ENCODE data around the gene PCSK6.
"Not testable (repeated sequence)": the region's sequence is repeated elsewhere in the genome, so short reads cannot be mapped to it uniquely, and the experiment has no call there.

DNA sequence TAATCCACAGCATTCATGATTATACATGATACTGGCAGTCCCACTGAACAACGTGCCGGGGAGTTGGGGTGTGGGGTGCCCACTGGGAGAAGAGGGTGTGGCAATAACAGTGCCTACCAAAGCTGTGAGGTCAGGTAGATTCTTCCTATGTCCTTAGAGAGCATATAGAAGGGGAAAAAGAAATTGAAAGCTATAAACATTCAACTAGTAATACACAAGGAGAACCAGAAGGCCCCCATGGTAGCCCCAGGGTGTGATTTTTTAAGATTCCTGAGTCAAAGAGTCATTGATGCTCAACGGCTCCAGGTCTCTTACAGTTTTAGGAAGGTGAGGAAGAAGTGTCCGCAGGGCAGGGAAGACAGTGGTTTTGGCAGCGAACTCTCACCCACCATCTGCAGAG lies 25.8 kb downstream of the PCSK6 start:
- TF ChIP-seq, protein P1, sequence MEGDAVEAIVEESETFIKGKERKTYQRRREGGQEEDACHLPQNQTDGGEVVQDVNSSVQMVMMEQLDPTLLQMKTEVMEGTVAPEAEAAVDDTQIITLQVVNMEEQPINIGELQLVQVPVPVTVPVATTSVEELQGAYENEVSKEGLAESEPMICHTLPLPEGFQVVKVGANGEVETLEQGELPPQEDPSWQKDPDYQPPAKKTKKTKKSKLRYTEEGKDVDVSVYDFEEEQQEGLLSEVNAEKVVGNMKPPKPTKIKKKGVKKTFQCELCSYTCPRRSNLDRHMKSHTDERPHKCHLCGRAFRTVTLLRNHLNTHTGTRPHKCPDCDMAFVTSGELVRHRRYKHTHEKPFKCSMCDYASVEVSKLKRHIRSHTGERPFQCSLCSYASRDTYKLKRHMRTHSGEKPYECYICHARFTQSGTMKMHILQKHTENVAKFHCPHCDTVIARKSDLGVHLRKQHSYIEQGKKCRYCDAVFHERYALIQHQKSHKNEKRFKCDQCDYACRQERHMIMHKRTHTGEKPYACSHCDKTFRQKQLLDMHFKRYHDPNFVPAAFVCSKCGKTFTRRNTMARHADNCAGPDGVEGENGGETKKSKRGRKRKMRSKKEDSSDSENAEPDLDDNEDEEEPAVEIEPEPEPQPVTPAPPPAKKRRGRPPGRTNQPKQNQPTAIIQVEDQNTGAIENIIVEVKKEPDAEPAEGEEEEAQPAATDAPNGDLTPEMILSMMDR (conservative IDR thresholded peaks at IDR 0.05; ENCODE audit: low read length): not testable (repeated sequence)
- TF ChIP-seq EZH2phosphoT487 (IDR thresholded peaks at IDR 0.05; ENCODE audit: borderline replicate concordance): not testable (repeated sequence)
